NB4 (cell line): ENCODE data around the gene ACBD6.
A peak's percentile ranks its signal among the peaks of the same experiment; 100 is the strongest.

Source experiments
- DNase-seq: peaks from one replicate; pipeline ENCODE4 v3.0.0; 2010; ENCODE audit warnings: low read depth
- H3K4me3 ChIP-seq: one replicate; pipeline ENCODE4 v1.5.1; 2011; ENCODE audit warnings: mild to moderate bottlenecking, low read depth, low read length, moderate library complexity
- CTCF ChIP-seq: IDR thresholded peaks from one replicate; pipeline ENCODE4 v1.5.1; 2012; ENCODE audit warnings: low read depth, low read length
- MYC ChIP-seq: IDR thresholded peaks from 2 replicates; pipeline ENCODE4 v1.6.1; 2011; ENCODE audit warnings: low read depth, low read length
- POLR2A ChIP-seq: IDR thresholded peaks from 2 replicates; pipeline ENCODE4 v1.6.1; 2011; ENCODE audit warnings: mild to moderate bottlenecking; ENCODE audit not compliant: insufficient read length; ENCODE audit errors: extremely low read depth
- TF ChIP-seq, protein P1 (sequence below): IDR thresholded peaks from 2 replicates; pipeline ENCODE4 v1.6.1; 2011; ENCODE audit warnings: low read depth, low read length

The ACBD6 gene

GRCh38 chr1:180500689-180501088 lies 1.7 kb downstream of the ACBD6 start:
- peak overlapping the region; percentile 97 for H3K4me3 ChIP-seq

GRCh38 chr1:180498594-180498993 lies 3.8 kb downstream of the ACBD6 start:
- no peak overlapping the region for H3K4me3 ChIP-seq
- no peak for DNase-seq
- TF ChIP-seq MYC (no peak), CTCF (no peak), POLR2A (no peak)
- TF ChIP-seq, protein P1, sequence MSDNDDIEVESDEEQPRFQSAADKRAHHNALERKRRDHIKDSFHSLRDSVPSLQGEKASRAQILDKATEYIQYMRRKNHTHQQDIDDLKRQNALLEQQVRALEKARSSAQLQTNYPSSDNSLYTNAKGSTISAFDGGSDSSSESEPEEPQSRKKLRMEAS: no peak

More at GRCh38 chr1:180500689-180501088, 1.7 kb downstream of the ACBD6 start:
- DNase-seq: no peak
- TF ChIP-seq, protein P1: no peak
- TF ChIP-seq CTCF (no peak), MYC (no peak), POLR2A (no peak)

DNA sequence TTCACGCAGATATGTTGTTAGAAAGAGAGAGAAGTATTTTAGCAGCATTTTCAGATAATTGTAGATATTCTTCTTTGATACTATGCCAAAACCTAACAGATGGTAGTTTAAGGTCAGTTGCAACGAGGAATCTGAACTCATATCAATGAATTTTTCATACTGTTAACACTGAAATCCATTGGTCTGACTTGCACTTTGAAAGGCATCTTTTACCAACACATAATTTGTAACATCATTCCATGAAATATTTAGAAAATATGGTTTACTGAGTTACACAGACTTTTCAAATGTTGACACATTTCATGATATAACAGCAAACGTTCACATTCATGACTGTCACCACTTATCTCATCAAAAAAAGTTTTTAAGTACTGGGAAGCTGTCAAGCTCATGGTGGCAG lies 4.6 kb downstream of the ACBD6 start:
- TF ChIP-seq, protein P1: no peak
- TF ChIP-seq POLR2A (no peak), CTCF (no peak), MYC (no peak)
- no peak overlapping the region for H3K4me3 ChIP-seq
- DNase-seq: no peak

DNA sequence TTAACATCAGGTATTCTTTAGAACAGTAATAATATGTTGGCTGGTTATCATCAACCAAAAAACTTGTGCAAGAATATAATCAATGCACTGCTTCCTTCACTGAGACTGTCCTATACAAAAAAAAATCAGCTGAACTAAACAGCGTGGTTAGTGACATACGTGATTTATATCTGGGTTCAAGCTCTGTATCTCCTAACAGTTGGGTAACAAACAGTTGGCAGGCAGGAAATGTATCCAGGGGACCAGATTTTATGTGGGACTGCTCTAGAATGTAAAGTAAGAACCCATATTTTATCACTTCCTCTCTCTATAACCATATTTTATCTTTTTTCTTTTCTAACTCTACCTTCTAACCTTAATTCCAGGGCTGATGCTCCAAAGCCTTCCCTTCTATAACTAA lies 8.0 kb downstream of the ACBD6 start:
- TF ChIP-seq, protein P1: no peak
- TF ChIP-seq MYC (no peak), CTCF (no peak), POLR2A (no peak)
- no peak overlapping the region for H3K4me3 ChIP-seq
- DNase-seq: peak; percentile 23

DNA sequence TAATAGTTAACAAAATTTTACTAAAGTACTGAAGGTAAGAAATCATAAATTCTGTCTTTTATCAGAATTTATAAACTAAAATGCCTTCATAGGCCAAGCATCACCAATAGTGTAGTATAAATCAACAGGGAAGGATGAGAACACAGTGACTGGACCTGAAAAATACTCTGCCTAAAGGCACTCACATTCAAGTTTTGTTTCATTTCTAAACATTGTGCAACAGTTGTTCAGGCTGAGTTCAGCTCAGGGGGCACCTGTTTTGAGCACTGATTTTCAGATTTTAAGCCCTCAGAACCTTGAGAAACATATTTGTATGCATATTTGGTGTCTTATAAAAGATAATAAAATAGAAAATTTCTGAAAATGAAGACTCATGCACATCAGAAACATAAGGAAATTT lies 12.4 kb downstream of the ACBD6 start:
- TF ChIP-seq CTCF (no peak), POLR2A (no peak), MYC (no peak)
- TF ChIP-seq, protein P1: no peak
- no peak overlapping the region for H3K4me3 ChIP-seq
- no peak for DNase-seq

DNA sequence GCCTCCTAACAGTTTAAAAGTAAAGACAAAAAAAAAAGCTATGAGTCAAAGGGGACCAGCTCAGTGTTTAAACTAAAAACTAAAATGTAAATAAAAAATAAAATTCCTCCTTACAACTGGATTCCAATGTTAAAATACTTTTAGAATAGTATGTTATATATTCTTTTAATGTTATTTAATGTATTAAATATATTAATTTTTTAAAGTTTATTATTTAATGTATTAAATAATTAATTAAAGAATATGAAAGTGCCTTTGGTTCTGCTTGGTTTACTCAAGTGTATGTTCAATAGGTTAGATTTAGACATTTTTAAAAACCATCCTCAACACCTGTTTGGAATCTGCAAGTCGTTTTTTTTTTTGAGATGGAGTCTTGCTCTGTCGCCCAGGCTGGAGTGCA lies 13.1 kb downstream of the ACBD6 start:
- TF ChIP-seq MYC (no peak), CTCF (no peak), POLR2A (no peak)
- no peak overlapping the region for H3K4me3 ChIP-seq
- DNase-seq: no peak
